Heart right ventricle (tissue), 16 donors: ENCODE measurements around the gene WT1. TPM values are rescaled to one million over a fixed set of nuclear protein-coding genes. Genes with fewer than 3 reads are reported as not detected.

Experiments
- ATAC-seq, 8 donors: fragments of 200-7000 bp; cut with Tn5 transposase; one replicate each; pipeline ENCODE4 v1.9.1; 2020; ENCODE audit warnings: mild to moderate bottlenecking in 8 of 8, moderate library complexity in 8 of 8, moderate number of reproducible peaks in 1 of 8
- DNase-seq, 2 donors: peaks; one replicate each; pipeline ENCODE4 v3.0.0-alpha.2; 2020
- H3K27ac ChIP-seq, 10 donors: fragments of 200-600 bp; sonication (generic) in 2 of 10; one replicate each; pipeline versions ENCODE4 v1.5.0 to v1.8.0; 2020 to 2022; ENCODE audit warnings: mild to moderate bottlenecking in 3 of 10
- H3K27me3 ChIP-seq, 7 donors: fragments of 200-600 bp; one replicate each; pipeline ENCODE4 v1.8.0; 2021 to 2022; ENCODE audit warnings: mild to moderate bottlenecking in 2 of 7
- H3K36me3 ChIP-seq, 9 donors: fragments of 200-600 bp; sonication (generic) in 1 of 9; one replicate each; pipeline versions ENCODE4 v1.5.0 to v1.8.0; 2020 to 2022; ENCODE audit warnings: mild to moderate bottlenecking in 2 of 9
- H3K4me1 ChIP-seq, 9 donors: fragments of 200-600 bp; sonication (generic) in 1 of 9; one replicate each; pipeline versions ENCODE4 v1.5.0 to v1.8.0; 2020 to 2022; ENCODE audit warnings: mild to moderate bottlenecking in 4 of 9
- H3K4me3 ChIP-seq, 10 donors: fragments of 200-600 bp; sonication (generic) in 2 of 10; one replicate each; pipeline versions ENCODE4 v1.5.0 to v1.8.0; 2020 to 2022; ENCODE audit warnings: mild to moderate bottlenecking in 7 of 10, moderate library complexity in 2 of 10
- H3K9me3 ChIP-seq, 11 donors: fragments of 200-600 bp in 10 of 11; sonication (generic) in 2 of 11; one replicate each; pipeline versions ENCODE4 v1.5.0 to v1.8.0; 2013 to 2022; ENCODE audit warnings: mild to moderate bottlenecking in 2 of 11, control low read depth in 1 of 11, moderate library complexity in 1 of 11
- CTCF ChIP-seq, 9 donors: fragments of 200-600 bp; sonication (generic) in 2 of 9; IDR thresholded peaks; one replicate each; pipeline versions ENCODE4 v1.5.0 to v1.8.0; 2021 to 2022; ENCODE audit warnings: antibody characterized with exemption in 9 of 9, mild to moderate bottlenecking in 5 of 9, moderate library complexity in 1 of 9
- WGBS, 2 donors: extraction: QIAGEN DNeasy Blood & Tissue Kit; methylation state at CpG; one replicate each; pipeline ENCODE4 v1.1.7; 2013; ENCODE audit warnings: inconsistent platforms in 1 of 2; 5-methylcytosine and 5-hydroxymethylcytosine counted together
- intact Hi-C, 10 donors: fragments of 100-400 bp; cut with DNase I; formaldehyde crosslinking; loops; one replicate each; pipeline versions ENCODE4 v1.11.1 to v1.14.2; 2022
- polyA plus RNA-seq, 2 donors: library from polyadenylated mRNA; stranded (reverse); fragments of 200-250 nt; gene quantifications; one replicate each; pipeline ENCODE4 v1.2.3, GENCODE V29; 2013
- total RNA-seq, 10 donors: library from RNA; stranded (reverse); fragmentation: NEBNext Ultra II Directional in 3 of 10; extraction: Animal tissue kit (Norgen Biotek cat#: 25700) in 3 of 10; gene quantifications; one replicate each; pipeline versions ENCODE4 v1.2.1 to v1.2.4, GENCODE V29; 2021 to 2023
- donor health status: Arrhythmogenic right ventricular cardiomyopathy.
- donor health status: ischemic (EF 13 %, LVEDD 7.1; RV severe dilation, severe dysfunction).
- donor health status: healthy with polysubstance abuse.
- donor health status: DM: no; HTN: yes; CAD: no.
- donor health status: DM: no; HTN: no; CAD: no.
- donor health status: ischemic (EF 25% LVEDD 6.9; RV normal size, moderate dysfunction).
- donor health status: ischemic (EF 25% LVEDD 5.7; RV mildly dilated, moderate dysfunction).
- donor health status: healthy.
- donor health status: DM: yes; HTN: yes; CAD: no.
- donor health status: Ischemic cardiomyopathy.
- donor health status: ischemic (EF 35%, LVEDD 5.7; RV mildly dilated, moderate dysfunction).
- donor health status: nonischemic (EF 11% LVEDD 7.7; RV severe dilation, severe dysfunction).
- donor health status: DM: yes; HTN: yes; CAD: no.
- donor health status: PGD.
- donor health status: ischemic (EF 29% LVEDD 5.4; RV normal size, mild dysfunction).
- donor health status: nonischemic (EF 23%, LVEDD 6.1; RV moderate dilation, normal function).

WT1 gene
- total and polyA plus RNA-seq, 12 donors, result 1.2 to 4.6 (median 2.8) TPM

- intact Hi-C loops, result no loop called here
- WGBS, 2 donors, result 55 to 66% methylated on average over 1 of the region's 1 CpG
- H3K9me3 ChIP-seq, result no peaks in the 10 kb centered on the region
- H3K27ac ChIP-seq, result peak overlapping the region in 1 of 10 donors; percentile 29
- TF ChIP-seq CTCF (IDR thresholded peaks at IDR 0.05), result no peak
- peaks cover 0 to 8% (median 0%) of the 10 kb centered on the region in 9 donors for H3K4me1 ChIP-seq
- ATAC-seq, result peak in 2 of 8 donors; percentile 22 to 63
- peaks cover 0 to 6% (median 0%) of the 10 kb centered on the region in 7 donors for H3K27me3 ChIP-seq
- no peaks in the 10 kb centered on the region for H3K36me3 ChIP-seq
- DNase-seq, result no peak
- H3K4me3 ChIP-seq, result no peak overlapping the region
Observed at GRCh38 chr11:32450372-32450771, 15.0 kb upstream of the WT1 start.

GRCh38 chr11:32448232-32448631 is 12.9 kb upstream of the WT1 start:
- peak in 1 of 9 donors; percentile 16 for TF ChIP-seq CTCF (IDR thresholded peaks at IDR 0.05)
- no peak overlapping the region for H3K27ac ChIP-seq
- DNase-seq, result no peak

GRCh38 chr11:32447252-32447651 is 11.9 kb upstream of the WT1 start:
- ATAC-seq (no peak), DNase-seq (no peak)
- Histone ChIP-seq H3K4me1 (peaks cover 0 to 8% (median 0%) of the 10 kb centered on the region in 9 donors), H3K9me3 (no peaks in the 10 kb centered on the region), H3K36me3 (no peaks in the 10 kb centered on the region), H3K27me3 (peaks cover 0 to 24% (median 11%) of the 10 kb centered on the region in 7 donors), H3K4me3 (no peak overlapping the region), H3K27ac (no peak overlapping the region)
- WGBS, 2 donors, result 61 to 69% methylated on average over 2 of the region's 2 CpGs
- intact Hi-C loops, result loop anchor here in 1 of 10 donors (10.0 kb wide), 1 partner anchor 58 kb away; no protein-coding TSS in a partner anchor
- no peak for TF ChIP-seq CTCF (IDR thresholded peaks at IDR 0.05)

More at GRCh38 chr11:32448232-32448631, 12.9 kb upstream of the WT1 start:
- ATAC-seq, result no peak
- Histone ChIP-seq H3K4me3 (no peak overlapping the region), H3K36me3 (no peaks in the 10 kb centered on the region), H3K27me3 (peaks cover 0 to 15% (median 9%) of the 10 kb centered on the region in 7 donors), H3K4me1 (peaks cover 0 to 8% (median 0%) of the 10 kb centered on the region in 9 donors), H3K9me3 (no peaks in the 10 kb centered on the region)
- WGBS, 2 donors, result 49 to 53% methylated on average over 3 of the region's 3 CpGs
- intact Hi-C loops, result loop anchor here in 1 of 10 donors (10.0 kb wide), 1 partner anchor 57 kb away; no protein-coding TSS in a partner anchor

GRCh38 chr11:32446227-32446626 is 10.9 kb upstream of the WT1 start:
- no peak for TF ChIP-seq CTCF (IDR thresholded peaks at IDR 0.05)
- Histone ChIP-seq H3K27ac (no peak overlapping the region), H3K9me3 (no peaks in the 10 kb centered on the region), H3K27me3 (peaks cover 0 to 35% (median 21%) of the 10 kb centered on the region in 7 donors), H3K36me3 (no peaks in the 10 kb centered on the region), H3K4me1 (peaks cover 0 to 8% (median 0%) of the 10 kb centered on the region in 9 donors), H3K4me3 (no peak overlapping the region)
- peak in 2 of 8 donors; percentile 38 to 47 for ATAC-seq
- intact Hi-C loops, result loop anchor here in 1 of 10 donors (10.0 kb wide), 1 partner anchor 59 kb away; no protein-coding TSS in a partner anchor
- WGBS, 2 donors, result 88 to 90% methylated on average over 6 of the region's 6 CpGs
- no peak for DNase-seq
